ENCODE results near the gene PCDHGA1. TPM values are rescaled to one million over a fixed set of nuclear protein-coding genes. Genes with fewer than 3 reads are reported as not detected.

PCDHGA1 gene
- polyA plus RNA-seq, 2 of the 4 experiments (the other 2 are of a cell fraction): 0.32 to 0.71 TPM

- FAIRE-seq: no peak
- ChIA-PET CTCF (interaction anchor here (1.3 kb wide), 1 partner anchor 10 kb away, joined by 4 read pairs; the partner anchor contains the start of gene PCDHGB1), POLR2A (no interaction called here)
- no peaks in the 10 kb centered on the region for H3K4me1 ChIP-seq
- 53% methylated on average over 15 of the region's 15 CpGs for WGBS (ENCODE audit: missing lambda C conversion rate)
- TF ChIP-seq HMGXB4 (CRISPR knock-in tag; IDR thresholded peaks at IDR 0.05; ENCODE audit: borderline replicate concordance): no peak
- TF ChIP-seq ELK1 (IDR thresholded peaks at IDR 0.05; ENCODE audit: low read depth, low read length): no peak
- no peak for TF ChIP-seq ZC3H11A (IDR thresholded peaks at IDR 0.05)
- no peak overlapping the region for H3K4me2 ChIP-seq
- no peak overlapping the region for H3K27ac ChIP-seq
- H3K9me3 ChIP-seq: peaks cover 69% of the 10 kb centered on the region
- no peak for DNase-seq (ENCODE audit: low read depth in 1 of 2, low spot score in 1 of 2)
- no peak overlapping the region for H3K4me3 ChIP-seq
- ATAC-seq: no peak
These were observed 30.4 kb downstream of the PCDHGA1 start for GRCh38 chr5:141360685-141361084.

- no peak for TF ChIP-seq CTCF (IDR thresholded peaks at IDR 0.05)
- TF ChIP-seq RARB (CRISPR knock-in tag; IDR thresholded peaks at IDR 0.05): no peak
- DNase-seq (ENCODE audit: low read depth in 1 of 2, low spot score in 1 of 2) (no peak), FAIRE-seq (no peak), ATAC-seq (no peak)
- ChIA-PET CTCF (interaction anchor here (1.1 to 1.2 kb wide), 2 partner anchors 15 to 201 kb away, joined by 3 read pairs; no protein-coding TSS in a partner anchor), POLR2A (no interaction called here)
- Histone ChIP-seq H3K27ac (no peak overlapping the region), H3K9me3 (peaks cover 66% of the 10 kb centered on the region), H3K4me1 (no peaks in the 10 kb centered on the region), H3K4me3 (no peak overlapping the region), H3K4me2 (no peak overlapping the region)
These were observed 32.4 kb downstream of the PCDHGA1 start for GRCh38 chr5:141362719-141363118.

- peak; percentile 70 to 87; a peak in 4 of 6 replicates for ATAC-seq
- H3K27ac ChIP-seq: 0 out of 6 replicates have a peak within 1 kb of the TSS, but pooled peaks of 1 of the 2 experiments have one; percentile 6
- CTCF ChIA-PET: interaction anchor here (0.8 to 2.9 kb wide), 16 partner anchors 8 to 229 kb away, joined by 3 to 15 read pairs (median 5); partner anchors contain the start of genes PCDHGA11, PCDHGA6, PCDHGA7 and PCDHGB1
- POLR2A ChIA-PET: no interaction called here
- TF ChIP-seq RFX5 (IDR thresholded peaks at IDR 0.05) (no peak), MAX (IDR thresholded peaks at IDR 0.05) (no peak), RAD21 (conservative IDR thresholded peaks at IDR 0.05 in 1 of 2, IDR thresholded peaks at IDR 0.05 in 1 of 2) (peak in 1 of 2 experiments; percentile 27; a peak in 2 of 5 replicates), E2F6 (IDR thresholded peaks at IDR 0.05; ENCODE audit: borderline replicate concordance, low read depth) (no peak), JUNB (IDR thresholded peaks at IDR 0.05) (no peak), CTCF (IDR thresholded peaks at IDR 0.05) (peak; percentile 27; the same call in 2 of the 3 replicates), CHD4 (IDR thresholded peaks at IDR 0.05; ENCODE audit: borderline replicate concordance) (no peak)
- peak in 1 of 2 experiments; percentile 46 for DNase-seq (ENCODE audit: low read depth in 1 of 2, low spot score in 1 of 2)
- no peaks in the 10 kb centered on the region for H3K4me1 ChIP-seq
- 43% methylated on average over 31 of the region's 34 CpGs for WGBS (ENCODE audit: missing lambda C conversion rate)
- FAIRE-seq: no peak
- peak within 1 kb of the TSS; percentile 62 for H3K4me2 ChIP-seq
- peak within 1 kb of the TSS; percentile 36; the same call in 2 of the 3 replicates for H3K4me3 ChIP-seq
- H3K9me3 ChIP-seq: peaks cover 55% of the 10 kb centered on the region
These were observed 33.8 kb downstream of the PCDHGA1 start, which contains the start of gene PCDHGA5 for GRCh38 chr5:141363952-141364660. Gene PCDHGA5, plus strand, starts transcription at chr5:141364162. Its CDS starts 169 bp downstream, at chr5:141364331.
